NCI-H1930 (cell line): ENCODE measurements around the gene MFAP5.
"Not testable (repeated sequence)": the region's sequence is repeated elsewhere in the genome, so short reads cannot be mapped to it uniquely, and the experiment has no call there.

ENCODE experiments used
- DNase-seq, 2 experiments: peaks; one replicate each; lab custom pipeline; 2025; lab: John Stamatoyannopoulos, UW

MFAP5 gene

DNA sequence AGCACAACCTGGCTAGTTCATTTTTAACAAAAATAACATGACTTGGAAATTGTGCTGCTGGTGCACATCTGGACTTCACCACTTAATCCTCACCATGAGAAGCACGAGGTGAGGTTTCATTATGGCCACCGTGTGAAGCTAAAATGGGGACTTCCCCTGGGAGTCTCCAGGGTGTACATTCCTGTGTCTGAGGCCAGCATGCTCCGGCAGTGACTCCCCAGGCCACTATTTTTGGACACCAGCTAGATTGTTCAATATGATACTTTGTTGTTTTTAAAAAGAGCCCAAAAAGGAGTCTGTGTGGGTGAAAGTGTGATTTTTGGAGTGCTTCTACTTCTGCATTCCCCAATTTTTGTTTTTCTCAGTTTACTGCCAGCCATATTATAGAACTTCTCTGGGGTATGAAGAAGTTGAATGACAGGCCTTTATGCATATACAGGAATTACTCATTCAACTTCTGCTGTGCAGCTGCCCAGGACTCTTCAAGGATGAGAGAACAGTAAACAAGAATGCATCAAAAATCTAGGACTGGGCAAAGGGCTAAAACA lies 33.1 kb downstream of the MFAP5 start:
- no peak for DNase-seq

DNA sequence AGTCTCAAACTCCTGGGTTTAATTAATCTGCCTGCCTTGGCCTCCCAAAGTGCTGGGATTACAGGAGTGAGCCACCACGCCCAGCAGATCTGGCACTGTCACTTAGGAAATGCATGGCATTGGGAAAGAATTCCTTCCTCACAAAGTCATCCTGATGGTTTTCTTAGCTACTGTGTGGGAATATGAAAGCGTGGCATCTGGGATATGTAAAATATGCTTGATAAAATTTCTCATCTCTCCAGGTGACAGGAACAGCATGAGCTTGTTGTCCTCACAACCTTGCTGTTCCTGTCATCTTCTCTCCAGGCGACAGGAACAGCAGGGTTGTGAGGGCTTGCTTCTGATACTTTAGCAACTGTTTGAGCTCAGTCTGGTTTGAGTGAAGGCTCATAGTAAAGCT lies 33.9 kb downstream of the MFAP5 start:
- DNase-seq, result no peak

DNA sequence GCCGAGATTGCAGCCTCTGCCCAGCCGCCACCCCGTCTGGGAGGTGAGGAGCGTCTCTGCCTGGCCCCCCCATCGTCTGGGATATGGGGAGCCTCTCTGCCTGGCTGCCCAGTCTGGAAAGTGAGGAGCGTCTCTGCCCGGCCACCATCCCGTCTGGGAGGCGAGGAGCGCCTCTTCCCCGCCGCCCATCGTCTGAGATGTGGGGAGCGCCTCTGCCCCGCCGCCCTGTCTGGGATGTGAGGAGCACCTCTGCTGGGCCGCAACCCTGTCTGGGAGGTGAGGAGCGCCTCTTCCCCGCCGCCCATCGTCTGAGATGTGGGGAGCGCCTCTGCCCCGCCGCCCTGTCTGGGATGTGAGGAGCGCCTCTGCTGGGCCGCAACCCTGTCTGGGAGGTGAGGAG lies 37.9 kb downstream of the MFAP5 start:
- not testable (repeated sequence) for DNase-seq

DNA sequence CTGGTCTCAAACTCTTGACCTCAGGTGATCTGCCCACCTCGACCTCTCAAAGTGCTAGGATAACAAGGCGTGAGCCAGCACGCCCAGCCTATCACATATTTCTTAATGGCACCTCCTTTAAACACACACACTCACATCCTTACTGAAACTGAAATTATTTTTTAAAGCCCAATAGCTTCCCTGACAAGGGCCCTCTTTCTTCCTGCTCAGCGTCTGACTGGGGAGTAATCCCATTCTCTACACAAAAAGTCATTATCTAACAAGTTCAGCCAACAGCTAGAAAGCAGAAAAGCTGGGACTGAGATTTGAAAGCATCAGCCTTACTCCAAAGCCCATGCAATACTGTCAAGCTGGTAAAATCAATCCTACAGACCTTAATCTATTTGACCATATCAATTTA lies 40.0 kb downstream of the MFAP5 start:
- DNase-seq, result no peak

DNA sequence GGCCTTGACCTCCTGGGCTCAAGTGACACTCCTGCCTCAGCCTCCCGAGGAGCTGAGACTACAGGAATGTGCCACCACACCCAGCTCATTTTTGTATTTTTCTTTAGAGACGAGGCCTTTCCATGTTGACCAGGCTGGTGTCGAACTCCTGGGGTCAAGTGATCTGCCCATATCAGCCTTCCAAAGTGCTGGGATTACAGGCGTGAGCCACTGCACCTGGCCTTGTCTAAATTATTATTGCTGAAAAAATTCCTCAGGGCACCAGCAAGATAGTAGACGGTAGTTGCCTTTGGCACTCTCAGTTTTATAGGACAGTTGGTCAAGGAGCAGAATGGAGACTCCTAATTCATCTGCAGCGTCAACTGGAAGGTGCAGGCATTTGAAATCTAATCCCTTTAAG lies 47.4 kb downstream of the MFAP5 start:
- DNase-seq, result no peak

DNA sequence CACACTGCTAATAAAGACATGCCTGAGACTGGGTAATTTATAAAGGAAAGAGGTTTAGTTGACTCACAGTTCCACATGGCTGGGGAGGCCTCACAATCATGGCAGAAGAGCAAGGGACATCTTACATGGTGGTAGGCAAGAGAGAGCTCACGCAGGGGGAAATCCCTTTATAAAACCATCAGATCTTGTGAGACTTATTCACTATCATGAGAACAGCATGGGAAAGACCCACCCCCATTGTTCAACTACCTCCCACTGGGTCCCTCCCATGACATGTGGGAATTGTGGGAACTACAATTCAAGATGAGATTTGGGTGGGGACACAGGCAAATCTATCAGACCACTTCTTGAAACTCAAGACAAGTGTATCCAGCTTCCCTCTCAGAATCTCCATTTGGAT lies 48.7 kb downstream of the MFAP5 start:
- DNase-seq, result not testable (repeated sequence)

DNA sequence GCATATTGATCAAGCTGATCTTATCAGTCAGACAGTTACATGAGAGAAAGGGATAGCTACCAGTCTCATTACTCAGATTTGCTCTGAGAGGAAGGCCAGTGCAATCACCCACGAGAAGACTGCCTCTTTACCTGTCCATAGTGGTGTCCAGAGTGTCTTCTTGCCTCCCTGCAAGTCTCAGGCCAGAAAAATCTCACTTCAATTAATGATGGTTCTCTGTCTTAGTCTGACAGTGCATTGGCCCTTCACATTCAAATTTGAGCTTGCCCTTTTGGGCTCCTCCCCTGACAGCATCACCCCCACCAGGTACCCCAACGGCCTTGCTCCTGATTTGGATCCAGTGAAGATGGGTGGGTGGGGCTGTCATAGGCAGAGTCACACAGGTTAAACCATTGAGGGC lies 50.0 kb downstream of the MFAP5 start, which contains the start of gene AICDA:
Gene AICDA (minus strand): TSS at position 231 of the 400 bp plus-strand sequence. CDS start 92 bp downstream, at position 139.
- DNase-seq, result no peak

DNA sequence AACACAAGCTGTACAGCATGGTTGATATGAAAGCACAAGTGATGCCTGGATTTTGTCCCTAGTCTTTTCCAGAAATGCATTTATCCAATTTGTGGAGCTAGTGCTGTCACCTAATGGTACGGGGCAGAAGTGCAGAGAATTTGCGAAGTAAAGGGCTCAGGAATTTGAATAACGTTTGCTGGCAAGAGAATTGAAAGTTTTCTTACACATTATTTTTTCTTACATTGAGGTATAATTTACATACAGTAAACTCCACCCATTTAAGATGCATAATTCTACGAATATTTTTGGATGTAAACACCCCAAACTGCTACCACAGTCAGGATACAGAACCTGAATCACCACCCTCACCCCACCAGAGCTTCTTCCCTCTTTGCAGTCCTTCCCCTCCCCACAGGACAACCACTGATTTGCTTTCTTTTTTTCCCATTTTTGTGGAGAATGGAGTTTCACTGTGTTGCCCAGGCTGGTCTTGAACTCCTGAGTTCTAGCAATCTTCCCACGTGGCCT lies 53.5 kb downstream of the MFAP5 start:
- DNase-seq, result peak; percentile 7 to 36

DNA sequence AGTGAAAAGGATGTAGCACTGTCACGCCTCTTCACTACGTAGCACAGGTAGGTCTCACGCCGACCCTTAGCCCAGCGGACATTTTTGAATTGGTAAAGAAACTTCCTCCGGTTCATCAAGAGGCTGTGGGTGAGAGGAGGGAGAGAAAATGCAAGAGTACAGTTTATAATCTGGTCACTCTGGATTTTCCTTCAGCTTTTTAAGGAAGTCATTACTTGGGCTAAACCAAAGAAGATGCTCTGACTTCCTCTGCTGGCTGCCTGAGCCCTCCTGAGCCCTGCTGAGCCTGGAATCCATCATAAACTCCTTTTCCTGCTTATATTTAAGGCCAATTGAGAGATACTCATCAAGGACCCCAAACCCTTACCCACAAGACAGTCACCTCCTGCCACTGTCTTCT lies 55.7 kb downstream of the MFAP5 start:
- no peak for DNase-seq

DNA sequence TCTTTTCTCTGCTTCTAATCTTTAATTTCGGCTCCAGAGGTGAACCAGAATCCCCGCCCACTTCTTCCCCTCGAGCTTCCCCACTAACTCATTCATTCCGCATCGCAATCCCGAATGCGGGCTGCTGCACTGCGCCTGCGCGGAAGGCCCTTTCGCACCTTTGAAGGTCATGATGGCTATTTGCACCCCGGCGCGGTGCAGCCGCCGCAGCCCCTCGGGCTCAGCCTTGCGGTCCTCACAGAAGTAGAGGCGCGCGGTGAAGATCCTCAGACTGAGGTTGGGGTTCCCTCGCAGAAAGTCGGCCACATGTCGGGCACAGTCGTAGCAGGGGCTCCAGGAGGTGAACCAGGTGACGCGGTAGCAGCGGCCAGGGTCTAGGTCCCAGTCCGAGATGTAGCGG lies 57.6 kb downstream of the MFAP5 start:
- no peak for DNase-seq

DNA sequence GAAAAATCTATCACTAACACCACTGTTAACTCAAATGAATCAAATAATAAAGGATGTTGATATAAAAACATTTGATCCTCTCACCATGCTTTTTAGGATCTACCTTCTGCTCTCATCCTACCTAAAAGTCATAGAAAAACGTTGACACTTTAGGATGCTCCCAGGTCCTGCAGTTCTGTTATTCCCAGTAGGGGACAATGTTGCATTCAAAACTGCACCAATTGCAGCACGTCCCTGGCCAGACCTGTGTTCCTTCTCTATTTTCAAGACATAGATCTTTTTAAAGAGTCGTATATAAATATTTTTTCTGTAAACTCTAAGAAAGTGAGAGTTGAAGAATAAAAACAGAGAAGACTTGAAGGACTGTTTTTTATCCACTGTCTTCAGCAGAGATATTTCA lies 58.8 kb downstream of the MFAP5 start:
- DNase-seq, result no peak

DNA sequence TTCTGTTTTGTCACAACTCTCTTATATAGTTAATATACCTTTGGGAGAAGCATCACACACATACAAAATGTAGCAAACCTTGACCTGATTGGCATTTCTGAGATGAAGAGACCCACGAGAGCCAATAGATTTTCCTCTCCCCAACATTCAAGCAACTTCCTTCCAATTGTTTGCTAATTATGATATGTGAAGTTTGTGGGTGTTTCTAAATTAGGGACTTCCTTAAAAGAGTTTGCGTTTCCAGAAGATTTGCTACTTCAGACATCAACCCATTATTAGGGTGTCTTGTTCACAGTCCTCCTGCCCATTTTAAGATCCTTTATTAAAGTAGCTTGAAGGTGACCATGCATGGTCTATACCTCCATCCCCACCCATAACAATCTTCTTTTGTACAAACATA lies 59.3 kb downstream of the MFAP5 start:
- DNase-seq, result no peak

DNA sequence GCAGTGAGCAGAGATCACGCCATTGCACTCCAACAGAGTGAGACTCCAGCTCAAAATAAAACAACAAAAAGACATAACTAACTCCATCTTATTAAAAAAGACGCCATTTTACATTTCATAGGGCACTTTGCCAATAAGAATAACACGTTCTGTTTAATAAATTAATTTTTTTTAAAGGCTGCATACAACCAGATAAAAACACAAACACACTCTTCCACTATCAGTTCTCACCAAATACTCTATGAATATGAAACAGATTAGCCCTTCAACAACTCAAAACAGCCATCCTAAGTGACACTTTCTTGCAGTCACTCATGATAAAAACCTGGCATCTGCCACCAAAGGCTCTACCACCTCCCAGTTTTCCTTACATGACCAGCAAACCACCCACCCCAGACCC lies 66.1 kb downstream of the MFAP5 start:
- DNase-seq, result no peak
